Measurements from ENCODE around the gene ISM1.

- TF ChIP-seq CTCF (IDR thresholded peaks at IDR 0.05) (no peak), POLR2A (IDR thresholded peaks at IDR 0.05) (no peak)
These were observed 22.8 kb downstream of the ISM1 start for GRCh38 chr20:13243826-13244376.
